Fibroblast of lung (primary cell): ENCODE measurements around the gene ARID1B. TPM values are rescaled to one million over a fixed set of nuclear protein-coding genes. Genes with fewer than 3 reads are reported as not detected.

ENCODE experiments used
- DNase-seq, 2 donors: peaks; one replicate each; pipeline versions ENCODE4 v3.0.0 to v3.0.0-alpha.2; 2010; ENCODE audit warnings: low read depth in 2 of 2
- H2AFZ ChIP-seq: 2 replicates; pipeline ENCODE4 v1.5.1; 2012; ENCODE audit warnings: low read length, control low read depth, inconsistent platforms
- H3K27ac ChIP-seq: 2 replicates; pipeline ENCODE4 v1.5.1; 2011; ENCODE audit warnings: low read length, control low read depth; ENCODE audit not compliant: insufficient read depth
- H3K27me3 ChIP-seq: 2 replicates; pipeline ENCODE4 v1.5.1; 2011; ENCODE audit warnings: mild to moderate bottlenecking, low read length; ENCODE audit not compliant: control insufficient read depth, insufficient read depth
- H3K36me3 ChIP-seq: 2 replicates; pipeline ENCODE4 v1.5.1; 2011; ENCODE audit warnings: low read length; ENCODE audit not compliant: control insufficient read depth, insufficient read depth
- H3K4me1 ChIP-seq: 2 replicates; pipeline ENCODE4 v1.5.1; 2011; ENCODE audit warnings: low read length; ENCODE audit not compliant: control insufficient read depth, insufficient read depth; ENCODE audit errors: extremely low read depth
- H3K4me2 ChIP-seq: 2 replicates; pipeline ENCODE4 v1.5.1; 2011; ENCODE audit warnings: low read length, control low read depth; ENCODE audit not compliant: insufficient read depth; ENCODE audit errors: extremely low read depth
- H3K4me3 ChIP-seq, 4 experiments: fragments of 200-600 bp in 1 of 4; sonication (generic) in 1 of 4; replicated peaks in 1 of 4; 2 replicates each; pipeline ENCODE4 v1.5.1; 2011 to 2016; ENCODE audit warnings: low read length in 4 of 4, low read depth in 3 of 4, mild to moderate bottlenecking in 3 of 4, control low read depth in 2 of 4, inconsistent platforms in 1 of 4, mixed read lengths in 1 of 4; ENCODE audit not compliant: insufficient read depth in 1 of 4; ENCODE audit errors: control extremely low read depth in 1 of 4
- H3K79me2 ChIP-seq: 2 replicates; pipeline ENCODE4 v1.5.1; 2012; ENCODE audit warnings: mild to moderate bottlenecking, low read length, inconsistent platforms; ENCODE audit not compliant: control insufficient read depth, insufficient read depth
- H3K9ac ChIP-seq: 2 replicates; pipeline ENCODE4 v1.5.1; 2011; ENCODE audit warnings: mild to moderate bottlenecking, low read length, control low read depth; ENCODE audit not compliant: insufficient read depth
- H3K9me3 ChIP-seq: 2 replicates; pipeline ENCODE4 v1.5.1; 2012; ENCODE audit warnings: low read depth, low read length; ENCODE audit not compliant: control insufficient read depth, insufficient read depth
- H4K20me1 ChIP-seq: 2 replicates; pipeline ENCODE4 v1.5.1; 2011; ENCODE audit warnings: low read length; ENCODE audit not compliant: control insufficient read depth, insufficient read depth; ENCODE audit errors: extremely low read depth
- CTCF ChIP-seq, 2 donors: IDR thresholded peaks in 1 of 2; conservative IDR thresholded peaks in 1 of 2; 1 replicate in 1 of 2; 2 replicates in 1 of 2; pipeline ENCODE4 v1.5.1; 2011 to 2012; ENCODE audit warnings: low read length in 2 of 2, control low read depth in 1 of 2, inconsistent platforms in 1 of 2, low read depth in 1 of 2, mild to moderate bottlenecking in 1 of 2
- EZH2 ChIP-seq: IDR thresholded peaks from 2 replicates; pipeline ENCODE4 v1.5.1; 2012; ENCODE audit warnings: low read length, control low read depth, mild to moderate bottlenecking; ENCODE audit errors: missing control alignments
- polyA plus RNA-seq, 2 donors: library from polyadenylated mRNA; depleted of rRNA in 1 of 2; stranded (reverse) in 1 of 2; unstranded in 1 of 2; fragments of >200 nt; gene quantifications; 2 replicates each; pipeline ENCODE4 v1.2.1, GENCODE V29; 2011 to 2012; ENCODE audit warnings: missing spikeins in 1 of 2
- total RNA-seq: library from RNA; depleted of rRNA; stranded (reverse); fragments of >200 nt; gene quantifications from 2 replicates; pipeline ENCODE4 v1.2.1, GENCODE V29; 2014

Gene ARID1B
- total and polyA plus RNA-seq, 2 donors (not counting 1 experiment from before 2014, with no cell fraction given): 15.4 to 41.9 TPM

GRCh38 chr6:157244780-157245179, 467.6 kb downstream of the ARID1B start:
- TF ChIP-seq EZH2 (no peak), CTCF (conservative IDR thresholded peaks at IDR 0.05 in 1 of 2, IDR thresholded peaks at IDR 0.05 in 1 of 2; ENCODE audit: low read depth in 1 of 2, low read length in 2 of 2) (no peak)
- Histone ChIP-seq H3K4me3 (no peak overlapping the region), H3K4me2 (no peak overlapping the region), H3K9me3 (no peaks in the 10 kb centered on the region), H3K27me3 (peaks cover 9% of the 10 kb centered on the region), H4K20me1 (no peaks in the 10 kb centered on the region), H3K36me3 (no peaks in the 10 kb centered on the region), H3K27ac (no peak overlapping the region), H3K79me2 (no peaks in the 10 kb centered on the region), H3K4me1 (no peaks in the 10 kb centered on the region), H2AFZ (no peak overlapping the region), H3K9ac (no peak overlapping the region)
- no peak for DNase-seq

GRCh38 chr6:157245436-157245835, 468.3 kb downstream of the ARID1B start:
- Histone ChIP-seq H3K27ac (no peak overlapping the region), H3K27me3 (peaks cover 9% of the 10 kb centered on the region), H3K4me3 (no peak overlapping the region), H3K79me2 (no peaks in the 10 kb centered on the region), H3K9ac (no peak overlapping the region), H3K4me2 (no peak overlapping the region), H3K36me3 (no peaks in the 10 kb centered on the region), H3K4me1 (no peaks in the 10 kb centered on the region), H4K20me1 (no peaks in the 10 kb centered on the region), H3K9me3 (no peaks in the 10 kb centered on the region), H2AFZ (no peak overlapping the region)
- TF ChIP-seq CTCF (conservative IDR thresholded peaks at IDR 0.05 in 1 of 2, IDR thresholded peaks at IDR 0.05 in 1 of 2; ENCODE audit: low read depth in 1 of 2, low read length in 2 of 2): no peak
- no peak for TF ChIP-seq EZH2
- no peak for DNase-seq

DNA sequence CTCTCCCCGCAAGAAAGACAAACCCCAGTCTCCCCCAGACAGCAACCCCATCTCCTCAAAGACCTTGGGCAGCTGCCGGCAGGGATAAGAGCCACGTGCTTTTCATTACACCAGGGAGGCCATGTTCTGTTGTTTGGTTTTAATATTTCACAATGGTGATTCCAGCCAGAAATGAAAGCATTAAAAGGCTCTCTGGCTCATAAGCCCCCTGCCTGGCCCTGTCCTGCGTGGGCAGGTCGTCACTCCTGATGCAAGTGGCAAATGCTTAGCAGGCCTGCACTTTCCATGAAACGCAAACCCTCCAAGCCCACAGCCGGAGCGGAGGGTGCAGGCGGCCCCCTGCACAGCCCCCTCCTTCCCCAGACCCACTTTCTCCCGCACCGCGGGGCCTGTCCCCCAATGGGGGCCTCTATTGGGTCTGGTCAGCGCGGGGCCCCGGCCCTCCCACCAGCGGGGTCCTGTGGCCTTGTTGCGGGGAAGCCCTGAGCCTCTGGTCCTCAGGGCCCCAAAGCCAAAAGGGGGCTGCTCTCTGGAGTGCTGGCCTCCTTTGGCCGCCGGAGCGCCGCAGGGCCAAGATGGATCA, 469.0 kb downstream of the ARID1B start:
- no peak for TF ChIP-seq EZH2
- TF ChIP-seq CTCF (conservative IDR thresholded peaks at IDR 0.05 in 1 of 2, IDR thresholded peaks at IDR 0.05 in 1 of 2; ENCODE audit: low read depth in 1 of 2, low read length in 2 of 2): no peak
- H3K27me3 ChIP-seq: peaks cover 9% of the 10 kb centered on the region
- H3K9ac ChIP-seq: no peak overlapping the region
- H3K79me2 ChIP-seq: no peaks in the 10 kb centered on the region
- H3K4me3 ChIP-seq: no peak overlapping the region
- no peaks in the 10 kb centered on the region for H3K4me1 ChIP-seq
- no peak overlapping the region for H3K4me2 ChIP-seq
- H2AFZ ChIP-seq: no peak overlapping the region
- no peak for DNase-seq
- no peaks in the 10 kb centered on the region for H3K36me3 ChIP-seq
- no peaks in the 10 kb centered on the region for H4K20me1 ChIP-seq
- H3K9me3 ChIP-seq: no peaks in the 10 kb centered on the region
- H3K27ac ChIP-seq: no peak overlapping the region
